WTC11 (cell line): ENCODE results near the gene JAZF1. TPM values are rescaled to one million over a fixed set of nuclear protein-coding genes. Genes with fewer than 3 reads are reported as not detected.

ENCODE experiments used
- ATAC-seq: fragments of 200-7000 bp; cut with Tn5 transposase; 2 replicates; pipeline ENCODE4 v1.10.0; 2021; ENCODE audit warnings: mild to moderate bottlenecking, moderate library complexity
- CTCF ChIA-PET: fragments of 300-600 bp; sonication (Branson Sonifier 250); formaldehyde crosslinking; loops from one replicate; lab custom pipeline; 2021; ENCODE audit warnings: antibody characterized with exemption; lab: Charles Lee
- POLR2A ChIA-PET: fragments of 350-600 bp; sonication (Branson Sonifier 250); formaldehyde crosslinking; loops from one replicate; lab custom pipeline; 2021; ENCODE audit warnings: antibody characterized with exemption; lab: Charles Lee
- DNase-seq: peaks from one replicate; pipeline ENCODE4 v3.0.0; 2021; ENCODE audit warnings: low spot score
- H3K27ac Mint-ChIP-seq: 2 replicates; pipeline ENCODE4 v1.8.0; 2021; ENCODE audit warnings: mixed read lengths
- H3K27me3 Mint-ChIP-seq: 2 replicates; pipeline ENCODE4 v1.8.0; 2021; ENCODE audit warnings: low read depth, mild to moderate bottlenecking, moderate library complexity, mixed read lengths
- H3K36me3 Mint-ChIP-seq: 2 replicates; pipeline ENCODE4 v1.8.0; 2021; ENCODE audit warnings: mixed read lengths
- H3K4me1 Mint-ChIP-seq: 2 replicates; pipeline ENCODE4 v1.8.0; 2022; ENCODE audit warnings: mixed read lengths
- H3K4me3 Mint-ChIP-seq: 2 replicates; pipeline ENCODE4 v1.8.0; 2021; ENCODE audit warnings: mild to moderate bottlenecking, moderate library complexity, mixed read lengths
- H3K9me3 Mint-ChIP-seq: 2 replicates; pipeline ENCODE4 v1.8.0; 2021; ENCODE audit warnings: mixed read lengths
- AR ChIP-seq: fragments of 250-450 bp; sonication (Bioruptor Pico); IDR thresholded peaks from 2 replicates; pipeline ENCODE4 v1.9.0; 2021; ENCODE audit warnings: mild to moderate bottlenecking
- ATF6 ChIP-seq: sonication (generic); formaldehyde crosslinking; IDR thresholded peaks from 2 replicates; pipeline ENCODE4 v1.8.1; 2023; ENCODE audit warnings: mild to moderate bottlenecking, missing genetic modification reagents
- CDX4 ChIP-seq: fragments of 250-450 bp; sonication (Bioruptor Pico); IDR thresholded peaks from 2 replicates; pipeline ENCODE4 v1.9.0; 2021; ENCODE audit warnings: moderate library complexity, mild to moderate bottlenecking, inconsistent platforms, borderline replicate concordance
- ELF4 ChIP-seq: sonication (generic); formaldehyde crosslinking; IDR thresholded peaks from 2 replicates; pipeline ENCODE4 v1.8.1; 2022; ENCODE audit warnings: low read depth, mild to moderate bottlenecking, moderate library complexity, missing genetic modification reagents
- FOXJ3 ChIP-seq: sonication (generic); formaldehyde crosslinking; IDR thresholded peaks from 2 replicates; pipeline ENCODE4 v1.9.0; 2021; ENCODE audit warnings: missing genetic modification reagents, mild to moderate bottlenecking, borderline replicate concordance
- FOXK1 ChIP-seq: sonication (generic); formaldehyde crosslinking; IDR thresholded peaks from 2 replicates; pipeline ENCODE4 v1.8.0; 2022; ENCODE audit warnings: mild to moderate bottlenecking, moderate library complexity, missing genetic modification reagents
- GTF2I ChIP-seq: fragments of 250-450 bp; sonication (Bioruptor Pico); conservative IDR thresholded peaks from 2 replicates; pipeline ENCODE4 v1.4.0; 2021; ENCODE audit warnings: mild to moderate bottlenecking
- HMGA2 ChIP-seq: fragments of 250-450 bp; sonication (Bioruptor Pico); IDR thresholded peaks from 2 replicates; pipeline ENCODE4 v1.4.0; 2021; ENCODE audit warnings: mild to moderate bottlenecking, moderate library complexity
- IRF2 ChIP-seq: sonication (generic); formaldehyde crosslinking; IDR thresholded peaks from 2 replicates; pipeline ENCODE4 v1.8.0; 2022; ENCODE audit warnings: low read depth, missing genetic modification reagents, borderline replicate concordance
- MLX ChIP-seq: sonication (generic); formaldehyde crosslinking; IDR thresholded peaks from 2 replicates; pipeline ENCODE4 v1.8.1; 2023; ENCODE audit warnings: mild to moderate bottlenecking, missing genetic modification reagents, moderate library complexity
- MXD4 ChIP-seq: fragments of 250-450 bp; sonication (Bioruptor Pico); IDR thresholded peaks from 2 replicates; pipeline ENCODE4 v1.8.0; 2021; ENCODE audit warnings: mild to moderate bottlenecking, moderate library complexity, borderline replicate concordance
- NR3C1 ChIP-seq: sonication (generic); formaldehyde crosslinking; conservative IDR thresholded peaks from 2 replicates; pipeline ENCODE4 v1.8.1; 2023; ENCODE audit warnings: low read depth, mild to moderate bottlenecking, missing genetic modification reagents
- PRDM15 ChIP-seq: sonication (generic); formaldehyde crosslinking; IDR thresholded peaks from 2 replicates; pipeline ENCODE4 v1.8.0; 2022; ENCODE audit warnings: missing genetic modification reagents
- PREB ChIP-seq: sonication (generic); formaldehyde crosslinking; IDR thresholded peaks from 2 replicates; pipeline ENCODE4 v1.8.1; 2022; ENCODE audit warnings: mild to moderate bottlenecking, missing genetic modification reagents, moderate library complexity, borderline replicate concordance
- RORB ChIP-seq: fragments of 250-450 bp; sonication (Bioruptor Pico); IDR thresholded peaks from 2 replicates; pipeline ENCODE4 v1.9.0; 2021; ENCODE audit warnings: mild to moderate bottlenecking
- SOX15 ChIP-seq: fragments of 250-450 bp; sonication (Bioruptor Pico); IDR thresholded peaks from 2 replicates; pipeline ENCODE4 v1.9.0; 2021; ENCODE audit warnings: mild to moderate bottlenecking
- TCF7 ChIP-seq: sonication (generic); formaldehyde crosslinking; IDR thresholded peaks from 2 replicates; pipeline ENCODE4 v1.8.0; 2022; ENCODE audit warnings: mild to moderate bottlenecking, low read depth, missing genetic modification reagents, moderate library complexity
- ZMAT4 ChIP-seq: fragments of 250-450 bp; sonication (Bioruptor Pico); IDR thresholded peaks from 2 replicates; pipeline ENCODE4 v1.9.0; 2021; ENCODE audit warnings: mild to moderate bottlenecking
- ZNF232 ChIP-seq: sonication (generic); formaldehyde crosslinking; IDR thresholded peaks from 2 replicates; pipeline ENCODE4 v1.8.0; 2022; ENCODE audit warnings: mild to moderate bottlenecking, missing genetic modification reagents
- ZNF396 ChIP-seq: fragments of 250-450 bp; sonication (Bioruptor Pico); IDR thresholded peaks from 2 replicates; pipeline ENCODE4 v1.8.0; 2021; ENCODE audit warnings: mild to moderate bottlenecking, moderate library complexity, borderline replicate concordance
- ZNF423 ChIP-seq: fragments of 250-450 bp; sonication (Bioruptor Pico); IDR thresholded peaks from 2 replicates; pipeline ENCODE4 v2.1.2; 2022; ENCODE audit warnings: mild to moderate bottlenecking, moderate library complexity
- ZNF425 ChIP-seq: fragments of 250-450 bp; sonication (Bioruptor Pico); conservative IDR thresholded peaks from 2 replicates; pipeline ENCODE4 v1.9.0; 2021; ENCODE audit warnings: mild to moderate bottlenecking
- total RNA-seq: library from RNA; stranded (reverse); gene quantifications from 3 replicates; pipeline ENCODE4 v1.2.3, GENCODE V29; 2021

JAZF1 gene
- total RNA-seq, 1 experiment from 2014 or later, result 19.0 TPM

GRCh38 chr7:27846388-27846787, 334.2 kb downstream of the JAZF1 start (continued):
- TF ChIP-seq AR (CRISPR knock-in tag) (no peak), ELF4 (no peak), ZNF396 (CRISPR knock-in tag) (no peak), PRDM15 (CRISPR knock-in tag) (no peak), ATF6 (CRISPR knock-in tag) (no peak), SOX15 (CRISPR knock-in tag) (no peak), MLX (CRISPR knock-in tag) (no peak), FOXJ3 (no peak), ZNF232 (CRISPR knock-in tag) (no peak), RORB (no peak), IRF2 (CRISPR knock-in tag) (no peak), ZNF425 (no peak)
- TF ChIP-seq, all 79 proteins: peak for 0

GRCh38 chr7:27843584-27844305, 336.9 kb downstream of the JAZF1 start:
- CTCF ChIA-PET, result interaction anchor here (0.8 to 1.6 kb wide), 2 partner anchors 53 to 67 kb away, joined by 3 read pairs; no protein-coding TSS in a partner anchor
- no peak for TF ChIP-seq FOXK1 (CRISPR knock-in tag)
- TF ChIP-seq GTF2I (CRISPR knock-in tag), result no peak
- TF ChIP-seq MXD4, result no peak
- no peak for TF ChIP-seq ZMAT4 (CRISPR knock-in tag)
- TF ChIP-seq CDX4 (CRISPR knock-in tag), result no peak
- TF ChIP-seq HMGA2 (CRISPR knock-in tag), result no peak
- no peak for TF ChIP-seq NR3C1
- no peak for TF ChIP-seq PREB (CRISPR knock-in tag)
- no peak for TF ChIP-seq RORB
- TF ChIP-seq ZNF423 (CRISPR knock-in tag), result no peak
- no peak for TF ChIP-seq TCF7 (CRISPR knock-in tag)

More at GRCh38 chr7:27843584-27844305, 336.9 kb downstream of the JAZF1 start:
- ATAC-seq (no peak), DNase-seq (no peak)
- Mint-ChIP-seq H3K27me3 (no peaks in the 10 kb centered on the region), H3K36me3 (peaks cover 3% of the 10 kb centered on the region), H3K9me3 (no peaks in the 10 kb centered on the region), H3K27ac (no peak overlapping the region), H3K4me1 (peaks cover 20% of the 10 kb centered on the region), H3K4me3 (no peak overlapping the region)
- POLR2A ChIA-PET, result interaction anchor here (0.6 kb wide), 1 partner anchor 15 kb away, joined by 5 read pairs; no protein-coding TSS in a partner anchor
